Skeletal muscle cell (primary cell): ENCODE data around the gene TRABD.
A peak's percentile ranks its signal among the peaks of the same experiment; 100 is the strongest.
"Not testable (repeated sequence)": the region's sequence is repeated elsewhere in the genome, so short reads cannot be mapped to it uniquely, and the experiment has no call there.

ENCODE experiments used
- DNase-seq: peaks from one replicate; pipeline ENCODE4 v3.0.0-alpha.2; 2010; ENCODE audit warnings: low read depth
- H3K4me3 ChIP-seq: 2 replicates; pipeline ENCODE4 v1.5.1; 2011; ENCODE audit warnings: low read depth, mild to moderate bottlenecking, control low read depth, low read length, moderate library complexity

Gene TRABD

GRCh38 chr22:50185375-50186087, at the start of gene TRABD:
Gene TRABD, plus strand, starts transcription at chr22:50185913. Its CDS starts 7,148 bp downstream, at chr22:50193061.
- H3K4me3 ChIP-seq, result peak within 1 kb of the TSS; percentile 63
- peak; percentile 62 for DNase-seq

DNA sequence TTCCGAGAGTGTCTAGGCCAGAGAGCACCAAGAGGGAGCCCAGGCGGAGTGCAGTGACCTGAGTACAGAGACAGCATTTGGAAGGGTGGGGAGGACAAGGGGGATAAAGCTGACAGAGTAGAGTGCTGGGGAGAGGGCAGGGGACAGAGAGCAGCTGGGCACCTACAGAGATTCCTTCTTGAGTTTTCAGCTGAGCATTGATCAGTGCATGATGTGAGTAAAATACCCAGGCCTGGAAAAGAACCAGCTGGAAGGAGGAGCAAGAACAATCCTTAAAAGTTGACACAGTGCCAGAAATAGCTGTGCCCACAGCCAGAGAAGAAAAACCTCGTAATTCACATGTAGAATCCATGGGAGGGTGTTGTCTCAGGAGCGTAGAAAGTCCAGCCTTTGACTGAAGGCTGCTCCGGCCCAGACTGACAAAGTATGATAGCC, 49.1 kb upstream of the TRABD start:
- no peak overlapping the region for H3K4me3 ChIP-seq
- DNase-seq, result no peak

GRCh38 chr22:50137277-50137676, 48.4 kb upstream of the TRABD start:
- not testable (repeated sequence) for DNase-seq

GRCh38 chr22:50138041-50138440, 47.7 kb upstream of the TRABD start:
- no peak for DNase-seq
- H3K4me3 ChIP-seq, result no peak overlapping the region

More at GRCh38 chr22:50137277-50137676, 48.4 kb upstream of the TRABD start:
- not testable (repeated sequence) for H3K4me3 ChIP-seq

DNA sequence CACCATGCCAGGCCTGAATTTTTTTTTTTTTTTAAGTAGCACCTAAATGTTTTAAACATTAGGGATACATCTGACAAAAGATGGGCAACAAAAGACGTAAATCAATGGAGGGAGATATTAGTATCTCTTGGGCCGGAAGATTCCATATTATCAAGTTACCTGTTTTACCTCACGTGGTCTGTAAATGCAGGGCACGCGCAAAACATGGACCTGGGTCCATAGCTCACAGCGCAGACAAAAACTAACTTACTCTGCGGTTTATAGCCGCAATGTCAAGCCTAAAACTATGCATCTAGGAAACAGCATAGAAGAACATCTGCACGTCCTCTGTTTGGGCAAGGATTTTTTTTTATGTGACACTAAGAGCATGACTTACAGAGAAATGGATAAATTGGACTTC, 46.7 kb upstream of the TRABD start:
- no peak for DNase-seq
- no peak overlapping the region for H3K4me3 ChIP-seq

- DNase-seq, result no peak
- no peak overlapping the region for H3K4me3 ChIP-seq
Observed at GRCh38 chr22:50139843-50140415, 45.8 kb upstream of the TRABD start.

GRCh38 chr22:50140615-50141014, 45.1 kb upstream of the TRABD start:
- DNase-seq, result no peak
- no peak overlapping the region for H3K4me3 ChIP-seq

DNA sequence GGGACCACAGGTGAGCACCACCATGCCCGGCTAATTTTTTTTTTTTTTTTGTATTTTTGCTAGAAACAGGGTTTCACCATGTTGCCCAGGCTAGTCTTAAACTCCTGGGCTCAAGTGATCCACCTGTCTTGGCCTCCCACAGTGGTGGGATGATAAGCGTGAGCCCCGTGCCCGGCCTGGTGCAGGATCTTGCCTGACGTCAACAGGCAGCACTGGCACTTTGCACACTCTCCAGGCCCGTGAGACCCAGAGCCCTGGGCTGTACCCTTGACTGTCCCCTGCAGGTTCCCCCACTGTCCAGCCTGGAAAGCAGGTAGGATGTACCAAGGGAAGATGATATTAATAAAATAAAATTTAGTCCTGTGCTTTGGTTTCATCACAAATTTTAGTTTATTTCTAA, 44.3 kb upstream of the TRABD start:
- DNase-seq, result no peak
- H3K4me3 ChIP-seq, result no peak overlapping the region

- no peak overlapping the region for H3K4me3 ChIP-seq
- no peak for DNase-seq
Observed at GRCh38 chr22:50141891-50142363, 43.8 kb upstream of the TRABD start.

- DNase-seq, result no peak
- H3K4me3 ChIP-seq, result no peak overlapping the region
Observed at GRCh38 chr22:50143096-50143495, 42.6 kb upstream of the TRABD start.

DNA sequence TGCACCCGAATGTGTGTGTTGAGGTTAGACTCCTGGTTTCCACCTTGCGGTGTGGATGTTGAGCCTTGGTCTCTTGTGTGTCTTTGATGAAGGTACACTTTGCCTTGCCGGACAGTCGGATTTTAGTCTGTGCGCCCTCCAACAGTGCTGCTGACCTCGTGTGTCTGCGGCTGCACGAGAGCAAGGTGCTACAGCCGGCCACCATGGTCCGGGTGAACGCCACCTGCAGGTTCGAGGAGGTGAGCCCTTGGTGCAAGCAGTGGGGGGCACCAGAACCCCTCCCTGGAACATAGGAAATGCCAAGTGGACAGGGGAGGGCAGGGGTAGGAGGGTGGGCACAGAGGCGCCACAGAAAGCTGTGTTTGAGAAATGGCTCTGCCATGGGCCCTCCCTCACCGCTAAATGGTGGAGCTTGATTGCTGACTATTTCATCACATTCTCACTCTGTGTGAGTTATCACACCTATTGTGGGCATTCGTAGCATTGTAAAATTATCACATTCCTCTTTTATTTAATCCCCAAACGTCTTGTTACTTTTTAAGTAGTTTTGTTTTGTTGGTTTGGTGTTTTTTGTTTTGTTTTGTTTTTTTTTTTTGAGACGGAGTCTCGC, 41.6 kb upstream of the TRABD start:
- no peak overlapping the region for H3K4me3 ChIP-seq

DNA sequence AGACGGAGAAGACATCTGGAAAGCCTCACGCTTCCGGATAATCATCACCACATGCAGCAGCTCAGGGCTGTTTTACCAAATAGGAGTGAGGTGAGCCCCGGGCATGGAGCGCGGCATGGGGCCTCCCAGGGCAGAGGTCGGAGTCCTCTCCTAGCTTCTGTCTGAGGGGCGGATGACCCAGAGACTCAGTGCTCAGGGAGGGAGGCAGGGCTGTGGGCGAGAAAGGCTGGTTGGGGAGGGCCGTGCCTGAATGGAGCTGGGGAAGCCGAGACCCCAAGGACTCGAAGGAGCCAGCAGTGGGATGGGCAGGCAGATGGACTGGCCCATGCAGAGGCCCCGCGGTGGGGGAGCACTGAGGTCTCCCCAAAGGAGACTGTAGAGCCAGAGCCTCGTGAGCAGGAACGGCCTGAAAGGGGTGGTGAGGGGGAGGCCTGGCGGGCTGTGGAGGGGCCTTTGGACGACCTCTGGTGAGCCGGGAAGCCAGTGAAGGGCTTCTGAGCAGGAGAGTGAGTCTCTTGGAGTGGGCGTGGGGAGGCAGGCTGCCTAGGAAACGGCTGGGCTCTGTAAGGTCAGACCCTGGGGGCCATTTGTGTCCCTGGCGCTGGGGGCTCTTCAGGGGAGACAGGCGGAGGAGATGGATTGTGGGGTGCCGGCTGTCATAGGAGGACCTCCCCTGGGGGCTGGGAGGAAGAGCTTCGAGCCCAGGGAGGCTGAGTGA, 39.8 kb upstream of the TRABD start:
- no peak overlapping the region for H3K4me3 ChIP-seq

More for the DNA sequence above, 41.6 kb upstream of the TRABD start:
- DNase-seq, result no peak

GRCh38 chr22:50146439-50147238, 39.1 kb upstream of the TRABD start:
- no peak overlapping the region for H3K4me3 ChIP-seq
- peak; percentile 36 for DNase-seq

More for the DNA sequence above, 39.8 kb upstream of the TRABD start:
- DNase-seq, result no peak

DNA sequence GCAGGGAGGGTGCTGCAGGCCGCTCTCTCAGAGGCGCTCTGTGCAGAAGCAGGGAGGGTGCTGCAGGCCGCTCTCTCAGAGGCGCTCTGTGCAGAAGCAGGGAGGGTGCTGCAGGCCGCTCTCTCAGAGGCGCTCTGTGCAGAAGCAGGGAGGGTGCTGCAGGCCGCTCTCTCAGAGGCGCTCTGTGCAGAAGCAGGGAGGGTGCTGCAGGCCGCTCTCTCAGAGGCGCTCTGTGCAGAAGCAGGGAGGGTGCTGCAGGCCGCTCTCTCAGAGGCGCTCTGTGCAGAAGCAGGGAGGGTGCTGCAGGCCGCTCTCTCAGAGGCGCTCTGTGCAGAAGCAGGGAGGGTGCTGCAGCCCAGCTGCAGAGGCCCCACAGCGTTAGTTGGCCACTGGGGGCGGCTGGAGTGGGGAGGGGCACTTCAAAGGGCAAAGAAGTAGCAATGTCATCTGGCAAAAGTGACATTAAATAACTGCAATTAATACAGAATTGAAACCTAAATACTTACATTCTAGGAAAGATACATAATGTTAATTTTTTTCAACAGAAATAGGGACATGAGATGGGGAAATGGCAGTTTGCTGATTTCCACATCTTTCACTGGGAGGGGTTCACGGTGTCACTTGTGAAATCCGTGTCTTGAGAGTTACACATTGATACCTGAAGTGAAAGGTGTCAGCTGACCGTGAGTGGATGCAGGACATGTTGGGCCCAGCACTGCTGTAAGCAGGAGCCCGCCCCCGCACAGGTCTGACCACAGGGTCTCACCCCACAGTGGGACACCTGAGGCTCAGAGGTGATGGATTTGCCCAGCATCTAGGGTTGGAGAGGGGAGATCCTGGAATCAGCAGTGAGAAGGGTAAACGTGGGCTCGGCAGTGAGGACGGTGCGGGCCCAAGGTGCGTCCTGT, 38.2 kb upstream of the TRABD start:
- not testable (repeated sequence) for H3K4me3 ChIP-seq, DNase-seq

DNA sequence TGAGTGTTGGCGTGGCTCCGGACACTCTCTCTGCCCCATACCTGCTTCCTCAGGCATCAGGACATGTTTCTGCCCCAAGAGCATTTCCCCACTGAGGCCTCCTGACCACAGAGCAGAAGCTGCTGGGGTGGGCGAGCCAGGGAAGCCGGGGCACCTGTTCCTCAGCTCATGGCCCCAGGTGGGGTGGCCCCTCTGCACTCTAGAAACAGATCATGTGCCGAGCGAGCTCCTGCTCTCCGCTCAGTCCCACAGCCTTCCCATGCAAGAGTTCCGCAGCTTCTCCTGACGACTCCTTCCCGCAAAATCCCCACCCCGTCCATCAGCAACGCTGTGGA, 37.6 kb upstream of the TRABD start:
- DNase-seq, result no peak
- no peak overlapping the region for H3K4me3 ChIP-seq

- no peak for DNase-seq
- H3K4me3 ChIP-seq, result no peak overlapping the region
Observed at GRCh38 chr22:50148991-50149721, 36.6 kb upstream of the TRABD start.

- no peak for DNase-seq
- no peak overlapping the region for H3K4me3 ChIP-seq
Observed at GRCh38 chr22:50150161-50151129, 35.3 kb upstream of the TRABD start.
